HG02588 (cell line): ENCODE measurements around the gene PRM2.

Experiments used
- ATAC-seq: cut with Tn5 transposase; IDR thresholded peaks from one replicate; pipeline ENCODE4 v1.9.1; 2021; ENCODE audit warnings: mild to moderate bottlenecking, moderate library complexity; ENCODE audit not compliant: unreplicated experiment

The PRM2 gene, protein sequence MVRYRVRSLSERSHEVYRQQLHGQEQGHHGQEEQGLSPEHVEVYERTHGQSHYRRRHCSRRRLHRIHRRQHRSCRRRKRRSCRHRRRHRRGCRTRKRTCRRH

GRCh38 chr16:11276143-11276895 is at the start of gene PRM2:
PRM2 (minus strand) TSS chr16:11276480; CDS start chr16:11276370, 110 bp downstream.
- no peak for ATAC-seq

DNA sequence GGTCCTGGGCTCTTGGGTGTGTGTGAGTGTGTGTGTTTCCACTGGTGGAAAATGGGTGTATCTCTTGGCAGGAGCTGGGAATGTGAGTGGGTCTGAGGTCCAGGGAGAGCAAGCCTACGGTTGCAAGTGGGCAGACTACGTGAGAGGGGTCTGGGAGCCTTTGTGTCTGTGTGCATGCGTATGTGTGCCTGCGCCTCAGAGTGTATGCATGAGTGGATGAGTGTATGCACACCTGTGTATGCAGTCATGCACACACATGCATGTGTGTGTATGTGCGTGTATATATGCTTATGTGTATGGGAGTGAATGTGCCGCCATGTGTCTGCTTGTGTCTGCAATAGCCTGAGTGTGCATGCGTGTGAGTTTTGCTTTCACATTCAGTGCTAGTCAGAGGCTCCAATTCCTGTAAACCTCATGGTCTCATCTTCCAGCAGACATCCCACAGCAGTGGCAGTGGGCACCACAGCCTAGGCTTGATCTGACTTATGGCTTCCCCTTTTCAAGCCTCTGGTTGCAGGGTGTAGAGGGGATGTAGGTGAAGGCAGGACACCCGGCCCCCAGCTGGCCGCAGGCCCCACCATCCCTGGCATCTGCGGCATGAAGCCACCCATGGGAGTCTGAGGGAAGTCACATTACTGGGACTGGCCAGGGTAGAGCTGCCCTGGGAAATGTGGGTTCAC is 49.3 kb upstream of the PRM2 start:
- no peak for ATAC-seq

GRCh38 chr16:11323551-11324336 is 47.5 kb upstream of the PRM2 start:
- no peak for ATAC-seq

DNA sequence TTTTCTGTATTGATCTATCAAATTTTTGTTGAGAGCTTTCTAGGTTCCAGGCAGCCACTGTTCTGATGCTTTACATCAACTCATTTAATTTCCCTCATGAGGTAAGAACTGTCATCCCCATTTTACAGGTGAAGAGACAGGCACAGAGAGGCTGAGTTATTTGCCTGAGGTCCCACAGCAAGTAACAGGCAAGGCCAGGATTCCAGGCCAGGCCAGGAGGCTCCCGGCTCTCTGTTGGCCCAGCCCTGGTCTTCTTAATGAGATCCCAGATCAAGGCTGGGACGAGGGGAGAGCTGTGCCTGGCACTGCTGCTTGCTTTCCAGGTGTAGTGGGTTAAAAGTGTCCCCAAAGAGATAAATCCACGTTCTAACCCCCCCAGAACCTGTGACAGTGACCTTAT is 46.5 kb upstream of the PRM2 start:
- no peak for ATAC-seq

DNA sequence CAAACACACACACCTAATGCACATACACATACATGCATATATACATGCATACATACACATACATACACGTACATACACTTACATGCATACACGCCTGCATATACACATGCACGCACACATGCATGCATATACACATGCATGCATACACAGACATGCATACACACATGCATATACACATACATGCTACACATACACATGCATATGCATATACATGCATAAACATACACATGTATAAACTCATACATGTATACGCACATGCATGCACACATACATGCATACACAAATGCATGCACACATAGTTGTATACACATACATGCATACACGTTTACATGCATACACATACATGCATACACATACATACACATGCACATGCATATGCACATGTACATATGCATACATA is 45.4 kb upstream of the PRM2 start:
- ATAC-seq, result no peak

- no peak for ATAC-seq
Measured at GRCh38 chr16:11320170-11320569, 43.9 kb upstream of the PRM2 start.

- no peak for ATAC-seq
Measured at GRCh38 chr16:11319529-11320146, 43.4 kb upstream of the PRM2 start.

DNA sequence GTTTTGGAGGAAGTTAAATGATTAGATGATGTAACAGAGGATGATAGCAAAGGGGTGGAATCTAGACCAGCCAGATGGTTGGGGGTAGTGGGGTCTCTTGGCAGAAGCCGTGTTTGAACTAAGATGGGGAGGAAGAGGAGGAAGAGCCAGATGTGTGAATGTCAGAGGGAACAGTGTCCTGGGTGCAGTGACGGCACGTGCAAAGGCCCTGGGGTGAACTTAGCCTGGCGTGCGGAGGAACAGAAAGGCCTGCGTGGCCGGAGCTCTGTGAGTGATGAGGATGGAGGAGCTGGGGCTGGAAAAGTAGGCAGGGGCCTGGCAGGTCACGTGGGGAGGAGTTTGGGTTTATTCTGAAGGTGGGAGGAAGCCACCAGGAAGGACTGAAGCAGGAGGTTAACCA is 42.5 kb upstream of the PRM2 start:
- ATAC-seq, result no peak

DNA sequence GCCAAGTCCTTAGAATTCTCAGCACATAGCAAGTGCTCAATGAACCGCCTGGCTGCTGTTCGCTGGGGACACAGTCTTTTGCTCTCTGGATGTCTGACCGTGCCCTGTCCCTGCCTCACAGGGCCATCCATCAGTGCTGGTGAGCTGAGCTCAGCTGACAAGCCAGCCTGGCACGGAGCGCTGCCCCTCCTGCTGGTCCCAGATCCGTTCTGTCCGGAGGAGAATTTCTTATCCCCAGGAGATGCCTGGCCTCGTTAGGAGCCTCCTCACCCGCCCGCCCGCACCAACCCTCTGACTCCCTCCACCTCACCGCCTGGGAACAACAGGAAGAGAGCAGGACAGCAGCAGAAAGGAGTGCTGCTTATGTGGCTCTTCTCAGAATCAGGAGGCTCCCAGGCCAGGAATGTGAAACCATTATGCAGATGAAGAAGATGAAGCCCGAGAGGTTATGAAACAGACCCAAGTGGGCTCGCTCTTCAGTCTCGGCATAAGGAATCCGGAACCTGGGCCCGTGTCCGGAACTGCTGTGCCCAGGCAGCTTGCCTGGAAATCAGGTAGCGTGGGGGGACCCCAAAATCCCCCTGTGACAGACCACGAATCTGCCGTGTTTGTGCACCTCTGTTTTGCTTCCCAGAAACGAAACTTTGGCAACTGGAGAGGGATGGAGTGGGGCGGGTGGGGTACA is 40.2 kb upstream of the PRM2 start:
- ATAC-seq, result no peak

- ATAC-seq, result no peak
Measured at GRCh38 chr16:11315510-11315909, 39.2 kb upstream of the PRM2 start.

DNA sequence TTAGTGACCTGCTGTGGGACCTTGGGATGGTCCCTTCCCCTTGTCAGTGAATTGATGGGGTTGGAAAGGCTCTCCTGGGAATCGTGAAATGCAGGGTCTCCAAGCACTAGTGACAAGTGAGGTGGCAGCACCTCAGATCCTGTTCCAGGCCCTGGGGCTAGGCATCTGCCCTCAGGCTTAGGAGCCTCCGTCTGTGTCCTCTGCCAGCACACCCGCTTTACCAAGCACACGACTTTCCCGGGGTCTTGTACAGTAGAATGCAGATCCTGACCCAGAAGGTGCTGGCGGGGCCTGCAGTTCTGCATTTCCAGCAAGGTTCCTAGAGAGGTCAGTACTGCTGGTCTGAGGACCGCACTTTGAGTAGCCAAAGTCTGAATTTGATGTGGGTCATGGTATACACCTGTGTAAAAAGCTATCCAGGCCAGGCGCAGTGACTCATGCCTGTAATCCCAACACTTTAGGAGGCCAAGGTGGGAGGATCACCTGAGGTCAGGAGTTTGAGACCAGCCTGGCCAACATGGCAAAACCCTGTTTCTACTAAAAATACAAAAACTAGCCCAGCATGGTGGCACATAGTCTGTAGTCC is 38.1 kb upstream of the PRM2 start:
- ATAC-seq, result no peak

DNA sequence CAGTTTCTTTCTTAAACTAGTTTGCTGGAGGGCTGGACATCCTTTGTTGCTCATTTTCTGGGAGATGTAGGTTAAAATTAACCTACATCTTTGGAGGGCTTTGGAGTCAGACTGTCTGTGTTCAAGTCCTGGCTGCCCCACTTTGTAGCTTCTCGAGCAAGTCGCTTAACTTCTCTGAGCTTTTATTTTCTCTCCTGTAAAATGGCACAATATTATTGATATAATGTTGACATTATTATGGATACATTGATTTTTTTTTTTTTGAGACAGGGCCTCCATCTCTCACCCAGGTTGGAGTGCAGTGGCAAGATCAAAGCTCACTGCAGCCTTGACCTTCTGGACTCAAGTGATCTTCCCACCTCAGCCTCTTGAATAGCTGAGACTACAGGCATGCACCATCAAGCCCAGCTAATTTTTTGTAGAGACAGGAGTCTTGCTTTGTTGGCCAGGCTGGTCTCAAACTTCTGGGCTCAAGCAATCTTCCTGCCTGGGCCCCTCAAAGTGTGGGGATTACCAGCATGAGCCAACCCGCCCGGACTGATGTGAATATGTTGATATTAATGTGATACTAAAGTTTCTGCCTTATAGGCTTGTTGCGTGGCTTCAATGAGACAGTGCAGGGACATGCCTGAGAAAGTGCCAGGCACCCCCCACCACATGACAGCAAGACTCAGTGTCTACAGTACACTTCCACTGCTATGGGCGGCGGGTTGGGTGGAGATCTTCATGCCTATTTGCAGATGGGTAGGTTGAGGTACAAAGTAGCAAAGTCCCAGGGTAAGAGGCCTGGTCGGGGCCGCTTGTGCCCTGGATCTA is 37.4 kb upstream of the PRM2 start:
- no peak for ATAC-seq

- ATAC-seq, result no peak
Measured at GRCh38 chr16:11312718-11313492, 36.6 kb upstream of the PRM2 start.

DNA sequence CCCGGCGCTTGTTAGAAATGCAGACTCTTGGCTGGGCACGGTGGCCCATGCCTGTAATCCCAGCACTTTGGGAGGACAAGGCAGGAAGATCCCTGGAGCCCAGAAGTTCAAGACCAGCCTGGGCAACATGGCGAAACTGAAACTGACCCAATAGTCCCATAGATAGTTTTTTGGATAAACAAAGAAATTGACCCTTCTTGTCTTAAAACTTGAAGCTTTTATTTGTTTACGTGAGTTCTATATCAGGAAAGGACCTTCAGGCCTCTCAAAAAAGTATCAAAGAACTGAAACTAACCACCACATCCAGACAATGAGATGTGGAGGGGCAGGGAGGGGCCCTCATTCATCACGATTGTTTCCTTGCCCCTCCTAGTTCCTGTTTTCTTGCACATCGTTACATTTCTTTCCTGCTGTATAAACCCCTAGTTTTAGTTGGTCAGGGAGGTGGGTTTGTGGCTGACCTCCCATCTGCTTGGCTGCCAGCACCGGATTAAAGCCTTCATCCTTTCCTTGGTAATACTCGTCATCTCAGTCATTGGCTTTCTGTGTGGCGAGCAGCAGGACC is 34.8 kb upstream of the PRM2 start:
- peak; percentile 27 for ATAC-seq

GRCh38 chr16:11310634-11310977 is 34.3 kb upstream of the PRM2 start:
- no peak for ATAC-seq

GRCh38 chr16:11309895-11310633 is 33.8 kb upstream of the PRM2 start:
- ATAC-seq, result peak; percentile 44

DNA sequence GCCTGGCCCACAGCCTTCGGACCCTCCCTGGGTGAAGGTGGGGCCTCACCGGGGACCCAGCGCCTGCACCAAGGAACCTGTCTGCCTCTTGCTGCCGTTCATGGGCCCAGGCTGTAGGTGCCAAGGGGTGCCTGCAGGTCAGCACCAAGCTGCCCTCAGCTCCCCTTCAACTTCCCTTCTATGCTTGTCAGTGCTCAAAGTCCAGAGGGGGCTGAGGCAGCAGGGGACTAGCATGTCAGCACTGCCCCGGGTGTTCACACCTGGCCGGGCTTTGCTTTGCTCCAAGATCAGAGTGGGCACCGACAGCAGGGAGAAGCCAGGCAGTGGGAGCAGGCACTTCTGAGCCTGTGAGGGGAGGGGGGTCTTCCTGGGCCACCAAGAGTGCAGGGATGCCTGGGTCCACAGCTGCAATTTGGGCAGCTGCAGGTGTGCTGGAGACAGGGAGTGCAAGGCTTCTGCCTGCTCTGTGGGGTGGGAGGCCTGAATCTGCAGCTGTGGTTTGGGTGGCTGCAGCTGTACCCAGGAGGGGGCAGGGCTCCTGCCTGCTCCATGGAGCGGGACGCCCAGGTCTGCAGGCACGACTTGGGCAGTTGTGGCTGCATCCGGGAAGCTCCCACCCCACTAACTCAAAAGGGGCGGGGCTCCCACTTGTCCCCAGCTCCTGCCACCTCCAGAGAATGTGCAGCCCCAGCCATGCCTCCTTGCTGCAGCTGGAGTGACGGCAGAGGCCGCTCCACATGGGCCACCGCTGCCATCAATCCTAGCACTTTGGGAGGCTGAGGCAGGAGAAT is 32.4 kb upstream of the PRM2 start:
- ATAC-seq, result no peak
